Right lobe of liver (tissue), 4 donors: ENCODE results near the gene MSX2.

Experiments used
- CTCF ChIP-seq, 4 donors: fragments of 200-600 bp in 3 of 4; fragments of 450-650 bp in 1 of 4; IDR thresholded peaks; one replicate each; pipeline versions ENCODE4 v1.5.1 to v1.8.0; 2016 to 2022; ENCODE audit warnings: antibody characterized with exemption in 4 of 4, mild to moderate bottlenecking in 2 of 4
- POLR2A ChIP-seq: fragments of 450-650 bp; IDR thresholded peaks from one replicate; pipeline ENCODE4 v1.6.1; 2017; ENCODE audit warnings: antibody characterized with exemption, mild to moderate bottlenecking
- donor health status: DM: no; HTN: no; CAD: no.
- donor health status: DM: no; HTN: no; CAD: no.
- donor health status: DM: no; HTN: yes; CAD: no.

- no peak for TF ChIP-seq CTCF (IDR thresholded peaks at IDR 0.05)
- TF ChIP-seq POLR2A, result no peak
Measured at GRCh38 chr5:174759091-174759490, 34.7 kb downstream of the MSX2 start.
